Measurements from ENCODE around the gene ANKRD27.
"Not testable (repeated sequence)": the region's sequence is repeated elsewhere in the genome, so short reads cannot be mapped to it uniquely, and the experiment has no call there.

The ANKRD27 gene

DNA sequence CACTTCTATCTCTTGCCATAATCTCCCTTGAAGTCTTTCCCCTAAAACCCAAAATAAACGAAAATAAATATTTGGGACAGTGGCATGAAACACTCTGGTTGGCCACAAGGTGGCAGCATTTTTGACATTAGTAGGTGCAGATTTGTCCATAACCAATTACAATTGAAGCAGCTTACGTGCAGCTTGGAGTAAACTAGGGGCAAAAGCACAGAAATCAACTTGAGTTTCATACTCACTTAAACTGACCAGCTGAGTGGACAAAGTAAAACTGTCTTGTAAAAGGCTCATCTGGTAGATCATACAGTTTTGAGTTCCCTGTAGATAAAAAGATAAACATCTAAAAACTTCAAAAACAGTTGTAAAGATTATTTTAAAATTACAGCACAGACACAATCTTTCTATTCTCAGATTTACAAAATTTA lies 75.2 kb downstream of the ANKRD27 start:
- peak; percentile 10 to 12 for DNase-seq (ENCODE audit: low read depth in 2 of 2)

DNA sequence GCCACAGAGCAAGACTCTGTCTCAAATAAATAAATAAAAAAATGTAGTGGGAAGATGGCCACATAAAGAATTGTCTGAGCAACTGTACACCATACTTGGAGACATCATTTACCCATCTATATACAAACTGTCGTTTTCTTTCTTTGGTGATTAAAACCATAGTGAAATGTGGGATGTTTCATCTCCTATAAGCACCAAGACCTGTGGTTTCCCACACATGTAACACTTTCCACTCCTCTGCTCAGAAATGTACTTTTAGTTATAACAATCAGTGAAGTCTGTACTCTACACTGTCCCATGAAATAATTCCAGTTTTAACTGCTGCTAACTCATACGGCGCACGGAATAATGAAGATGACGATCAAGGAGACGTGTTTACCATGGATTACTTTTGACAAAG lies 75.7 kb downstream of the ANKRD27 start:
- DNase-seq (ENCODE audit: low read depth in 2 of 2) = no peak

DNA sequence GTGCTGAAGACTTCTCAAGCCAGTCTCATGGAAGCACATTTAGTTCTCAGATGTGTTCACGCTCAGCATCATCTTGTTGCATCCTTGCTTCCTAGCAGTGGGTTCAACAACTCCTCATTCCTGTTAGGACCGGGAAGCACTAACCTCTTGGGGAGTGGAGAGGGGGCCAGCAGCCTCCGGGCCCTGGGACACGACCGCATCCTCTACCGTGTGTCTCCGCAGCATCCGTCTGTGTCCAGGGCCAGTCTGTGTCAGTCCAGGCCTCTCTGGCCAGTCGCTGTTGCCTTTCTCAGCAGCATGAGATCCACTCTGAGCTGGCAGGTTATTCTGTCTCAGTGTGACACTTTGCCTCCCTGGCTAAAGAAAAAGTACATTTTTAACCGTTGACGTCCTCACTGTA lies 77.0 kb downstream of the ANKRD27 start:
- DNase-seq (ENCODE audit: low read depth in 2 of 2) = no peak

DNA sequence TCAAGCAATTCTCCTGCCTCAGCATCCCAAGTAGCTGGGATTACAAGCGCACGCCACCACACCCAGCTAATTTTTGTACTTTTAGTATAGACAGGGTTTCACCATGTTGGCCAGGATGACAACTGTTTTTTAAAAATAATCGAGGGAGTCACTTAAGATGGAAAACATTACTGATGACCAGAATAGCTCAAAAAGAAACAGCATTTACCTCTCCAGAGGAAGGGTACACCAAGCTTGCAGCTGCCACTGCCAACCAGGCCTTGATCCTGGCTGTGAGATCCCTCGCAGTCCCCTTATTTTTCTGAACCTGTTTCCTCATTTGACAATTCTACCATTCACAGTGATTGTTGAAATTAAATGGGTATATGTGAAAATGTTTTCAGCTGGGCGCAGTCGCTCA lies 79.5 kb downstream of the ANKRD27 start:
- DNase-seq (ENCODE audit: low read depth in 2 of 2) = no peak

DNA sequence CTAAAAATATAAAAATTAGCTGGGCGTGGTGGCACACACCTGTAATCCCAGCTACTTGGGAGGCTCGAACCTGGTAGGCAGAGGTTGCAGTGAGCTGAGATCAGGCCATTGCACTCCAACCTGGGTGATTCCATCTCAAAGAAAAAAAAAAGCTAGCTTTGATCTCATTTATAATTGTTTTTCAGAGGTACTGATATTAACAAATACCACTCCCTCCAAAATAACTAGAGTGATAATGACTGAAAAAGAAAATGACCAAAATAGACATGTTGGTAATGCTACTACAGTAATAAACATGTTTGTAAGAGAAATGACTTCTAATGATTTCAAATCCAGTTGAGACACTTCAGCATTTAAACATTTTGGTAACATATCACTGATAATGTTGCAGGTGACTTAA lies 81.0 kb downstream of the ANKRD27 start:
- no peak for DNase-seq (ENCODE audit: low read depth in 2 of 2)

DNA sequence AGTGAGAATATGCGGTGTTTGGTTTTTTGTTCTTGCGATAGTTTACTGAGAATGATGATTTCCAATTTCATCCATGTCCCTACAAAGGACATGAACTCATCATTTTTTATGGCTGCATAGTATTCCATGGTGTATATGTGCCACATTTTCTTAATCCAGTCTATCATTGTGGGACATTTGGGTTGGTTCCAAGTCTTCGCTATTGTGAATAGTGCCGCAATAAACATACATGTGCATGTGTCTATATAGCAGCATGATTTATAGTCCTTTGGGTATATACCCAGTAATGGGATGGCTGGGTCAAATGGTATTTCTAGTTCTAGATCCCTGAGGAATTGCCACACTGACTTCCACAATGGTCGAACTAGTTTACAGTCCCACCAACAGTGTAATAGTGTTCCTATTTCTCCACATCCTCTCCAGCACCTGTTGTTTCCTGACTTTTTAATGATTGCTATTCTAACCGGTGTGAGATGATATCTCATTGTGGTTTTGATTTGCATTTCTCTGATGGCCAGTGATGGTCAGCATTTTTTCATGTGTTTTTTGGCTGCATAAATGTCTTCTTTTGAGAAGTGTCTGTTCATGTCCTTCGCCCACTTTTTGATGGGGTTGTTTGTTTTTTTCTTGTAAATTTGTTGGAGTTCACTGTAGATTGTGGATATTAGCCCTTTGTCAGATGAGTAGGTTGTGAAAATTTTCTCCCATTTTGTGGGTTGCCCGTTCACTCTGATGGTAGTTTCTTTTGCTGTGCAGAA lies 87.1 kb downstream of the ANKRD27 start:
- not testable (repeated sequence) for DNase-seq (ENCODE audit: low read depth in 2 of 2)

DNA sequence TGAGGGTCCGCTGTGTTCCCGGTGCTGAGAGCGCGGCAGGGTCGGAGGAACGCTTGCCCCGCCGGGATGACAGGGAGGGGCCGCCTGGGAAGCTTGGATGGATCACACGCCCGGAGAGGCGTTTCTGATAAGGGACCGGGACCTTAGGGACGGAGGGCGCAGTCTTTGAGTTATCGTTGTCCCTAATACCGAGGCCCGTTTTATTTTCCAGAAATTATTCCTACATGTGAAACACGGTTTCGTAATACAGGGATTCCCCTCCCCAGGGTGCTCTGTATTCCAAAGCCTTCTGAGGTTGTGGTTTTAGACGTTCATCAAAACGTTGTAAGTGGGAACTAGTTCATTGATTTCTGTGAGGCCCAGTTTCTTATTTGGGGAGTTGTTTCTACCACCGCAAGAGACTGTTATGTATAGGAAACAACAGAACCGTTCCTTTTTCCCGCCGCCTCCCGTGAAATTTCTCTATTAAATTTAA lies 93.2 kb downstream of the ANKRD27 start:
- no peak for DNase-seq (ENCODE audit: low read depth in 2 of 2)

DNA sequence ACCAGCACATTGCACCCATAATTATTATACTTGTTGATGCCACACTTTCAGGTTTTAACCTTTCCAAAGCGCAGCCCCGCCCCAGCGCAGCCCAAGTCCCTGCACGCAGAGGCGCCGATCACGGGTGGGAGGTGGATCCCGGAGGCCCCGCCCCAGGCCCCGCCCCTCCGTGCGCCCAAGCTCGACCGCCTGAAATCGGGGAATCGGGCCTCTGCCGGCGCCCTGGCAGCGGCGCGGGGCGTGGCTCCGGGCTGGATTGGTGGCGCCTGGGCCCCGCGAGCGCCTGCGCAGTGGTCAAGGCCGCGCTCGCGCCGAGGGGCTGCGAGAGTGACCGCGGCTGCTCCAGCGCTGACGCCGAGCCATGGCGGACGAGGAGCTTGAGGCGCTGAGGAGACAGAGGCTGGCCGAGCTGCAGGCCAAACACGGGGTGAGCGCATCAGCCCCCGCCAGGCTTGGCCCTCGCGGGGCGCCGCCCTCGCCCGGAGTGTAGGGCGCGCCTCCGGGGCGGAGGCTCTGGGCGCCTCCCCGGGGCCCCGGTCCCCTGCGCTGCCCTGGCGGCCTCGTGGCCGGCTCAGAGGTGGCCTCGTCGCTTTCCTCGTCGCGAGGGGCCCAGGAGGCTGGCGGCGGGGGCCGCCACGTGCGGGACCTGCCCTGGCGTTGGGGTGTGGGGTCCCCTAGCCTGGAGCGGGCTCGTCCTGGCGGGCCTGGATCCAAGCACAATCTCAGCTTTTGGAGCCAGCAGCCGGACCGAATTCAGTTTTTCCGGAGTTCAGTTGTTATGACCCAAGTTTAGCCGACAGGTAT lies 93.9 kb downstream of the ANKRD27 start, which contains the start of gene PDCD5:
Gene PDCD5 (plus strand): TSS at position 290 of the 804 bp plus-strand sequence. CDS start 72 bp downstream, at position 362.
- DNase-seq (ENCODE audit: low read depth in 2 of 2) = peak; percentile 92 to 97

DNA sequence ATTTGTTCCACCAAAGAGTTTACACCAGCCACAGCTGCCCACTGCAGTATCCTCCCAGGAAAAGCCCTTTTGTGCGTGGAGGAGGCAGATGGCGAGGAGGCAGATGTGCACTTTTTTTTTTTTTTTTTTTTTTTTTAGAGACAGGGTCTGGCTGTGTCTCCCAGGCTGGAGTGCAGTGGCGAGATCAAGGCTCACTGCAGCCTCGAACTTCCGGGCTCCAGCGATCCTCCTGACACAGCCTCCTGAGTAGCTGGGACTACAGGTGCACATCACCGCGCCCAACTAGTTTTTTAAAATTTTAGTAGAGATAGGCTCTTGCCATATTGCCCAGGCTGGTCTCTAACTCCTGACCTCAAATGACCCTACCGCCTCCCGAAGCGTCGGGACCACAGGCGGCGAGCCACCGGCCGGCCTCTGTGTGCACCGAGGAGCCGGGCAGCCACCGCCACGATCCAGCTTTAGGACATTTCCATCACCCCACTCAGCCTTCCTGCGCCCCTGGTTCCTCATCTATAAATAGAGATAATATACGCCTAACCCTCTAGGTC lies 94.6 kb downstream of the ANKRD27 start:
- no peak for DNase-seq (ENCODE audit: low read depth in 2 of 2)

DNA sequence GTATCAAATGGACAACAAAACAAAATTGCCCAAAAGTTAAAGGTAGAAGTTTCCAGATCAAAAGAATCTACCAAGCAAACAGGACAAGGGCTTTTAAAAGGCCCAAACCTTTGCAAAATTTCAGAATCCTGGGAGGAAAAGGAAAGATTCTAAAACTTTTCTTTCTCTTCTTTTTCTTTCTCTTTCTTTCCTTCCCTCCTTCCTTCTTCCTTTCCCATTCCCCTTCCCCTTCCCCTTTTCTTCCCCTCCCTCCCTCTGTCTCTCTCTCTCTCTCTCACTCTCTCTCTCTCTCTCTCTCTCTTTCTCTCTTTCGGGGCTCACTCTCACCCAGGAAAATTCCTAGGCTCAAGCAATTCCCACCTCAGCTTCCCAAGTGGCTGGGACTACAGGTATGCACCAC lies 98.2 kb downstream of the ANKRD27 start:
- DNase-seq (ENCODE audit: low read depth in 2 of 2) = no peak

DNA sequence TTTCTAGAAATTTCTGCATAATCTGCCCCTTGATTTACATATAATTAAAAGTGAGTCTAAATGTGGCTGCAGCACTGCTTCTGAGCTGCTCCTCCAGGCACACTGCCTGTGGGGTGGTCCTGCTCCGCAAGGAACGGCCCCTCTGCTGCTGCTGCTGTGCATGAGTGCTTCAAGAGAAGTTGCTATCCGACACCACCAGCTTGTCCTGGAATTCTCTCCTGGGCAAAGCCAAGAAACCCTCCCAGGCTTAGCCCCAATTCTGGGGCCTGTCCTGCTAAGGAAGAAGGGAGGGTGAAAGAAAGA lies 101.5 kb downstream of the ANKRD27 start:
- DNase-seq (ENCODE audit: low read depth in 2 of 2) = no peak

DNA sequence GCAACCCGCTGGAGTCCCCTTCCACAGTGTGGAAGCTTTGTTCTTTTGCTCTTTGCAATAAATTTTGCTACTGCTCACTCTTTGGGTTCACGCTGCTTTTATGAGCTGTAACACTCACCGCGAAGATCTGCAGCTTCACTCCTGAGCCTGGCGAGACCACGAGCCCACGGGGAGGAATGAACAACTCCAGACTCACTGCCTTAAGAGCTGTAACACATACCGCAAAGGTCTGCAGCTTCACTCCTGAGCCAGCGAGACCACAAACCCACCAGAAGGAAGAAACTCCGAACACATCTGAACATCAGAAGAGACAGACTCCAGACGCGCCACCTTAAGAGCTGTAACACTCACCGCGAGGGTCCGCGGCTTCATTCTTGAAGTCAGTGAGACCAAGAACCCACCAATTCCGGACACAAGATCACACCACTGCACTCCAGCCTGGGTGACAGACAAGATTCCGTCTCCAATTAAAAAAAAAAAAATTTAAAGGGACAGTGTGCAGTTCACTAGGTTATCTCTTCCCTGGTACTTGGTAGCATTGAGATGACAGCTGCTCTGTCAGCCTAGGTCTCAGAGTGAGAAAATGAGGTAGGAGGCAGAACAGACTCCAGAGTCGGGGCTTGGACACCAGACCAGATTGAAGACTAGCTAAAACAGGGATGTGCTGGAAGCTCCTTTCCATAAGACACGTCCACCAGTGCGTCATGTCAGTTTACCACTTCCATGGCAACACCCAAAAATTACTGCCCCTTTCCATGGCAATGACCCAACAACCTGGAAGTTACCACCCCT lies 102.1 kb downstream of the ANKRD27 start:
- DNase-seq (ENCODE audit: low read depth in 2 of 2) = not testable (repeated sequence)

DNA sequence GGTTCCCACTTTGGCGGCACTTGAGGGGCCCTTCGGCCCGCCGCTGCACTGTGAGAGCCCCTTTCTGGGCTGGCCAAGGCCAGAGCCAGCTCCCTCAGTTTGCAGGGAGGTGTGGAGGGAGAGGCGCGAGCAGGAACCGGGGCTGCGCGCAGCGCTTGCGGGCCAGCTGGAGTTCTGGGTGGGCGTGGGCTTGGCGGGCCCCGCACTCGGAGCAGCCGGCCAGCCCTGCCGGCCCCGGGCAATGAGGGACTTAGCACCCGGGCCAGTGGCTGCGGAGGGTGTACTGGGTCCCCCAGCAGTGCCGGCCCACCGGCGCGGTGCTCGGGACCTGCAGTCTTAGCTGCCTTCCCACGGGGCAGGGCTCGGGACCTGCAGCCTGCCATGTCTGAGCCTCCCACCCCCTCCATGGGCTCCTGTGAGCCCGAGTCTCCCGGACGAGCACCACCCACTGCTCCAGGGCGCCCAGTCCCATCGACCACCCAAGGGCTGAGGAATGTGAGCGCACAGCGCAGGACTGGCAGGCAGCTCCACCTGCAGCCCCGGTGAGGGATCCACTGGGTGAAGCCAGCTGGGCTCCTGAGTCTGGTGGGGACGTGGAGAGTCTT lies 103.4 kb downstream of the ANKRD27 start:
- not testable (repeated sequence) for DNase-seq (ENCODE audit: low read depth in 2 of 2)

DNA sequence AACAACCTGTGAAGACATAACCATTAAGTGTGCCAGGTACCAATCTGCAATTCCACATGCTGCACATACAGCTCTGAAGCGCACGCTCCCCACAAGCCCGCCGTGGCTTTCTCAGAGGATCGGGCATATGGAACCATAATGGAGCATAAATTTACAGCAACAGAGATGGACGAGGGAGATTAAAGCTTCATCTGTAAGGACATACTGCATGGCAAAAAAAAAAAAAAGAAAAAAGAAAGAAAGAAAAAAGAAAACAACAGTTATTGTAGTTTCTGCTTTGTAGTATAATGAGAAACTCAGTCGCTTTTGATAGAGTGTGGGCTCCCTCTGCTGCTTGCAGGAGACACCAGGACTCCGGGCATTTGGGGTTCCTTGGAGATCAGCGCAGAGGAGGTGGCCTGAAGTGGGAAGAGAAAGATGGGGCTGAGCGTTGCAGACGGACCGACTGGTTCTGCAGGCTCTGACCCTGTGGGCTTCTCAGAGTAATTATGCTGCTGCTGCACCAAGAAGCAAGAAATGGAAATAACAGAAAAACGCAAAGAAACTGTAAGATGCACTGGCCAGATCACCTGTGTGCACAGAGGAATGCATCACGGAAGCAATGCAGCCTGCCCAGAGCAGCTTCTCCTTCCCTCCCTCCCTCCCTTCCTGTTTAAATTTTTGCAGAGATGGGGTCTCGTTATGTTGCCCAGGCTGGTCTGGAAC lies 104.7 kb downstream of the ANKRD27 start:
- DNase-seq (ENCODE audit: low read depth in 2 of 2) = peak in 1 of 2 donors; percentile 19

DNA sequence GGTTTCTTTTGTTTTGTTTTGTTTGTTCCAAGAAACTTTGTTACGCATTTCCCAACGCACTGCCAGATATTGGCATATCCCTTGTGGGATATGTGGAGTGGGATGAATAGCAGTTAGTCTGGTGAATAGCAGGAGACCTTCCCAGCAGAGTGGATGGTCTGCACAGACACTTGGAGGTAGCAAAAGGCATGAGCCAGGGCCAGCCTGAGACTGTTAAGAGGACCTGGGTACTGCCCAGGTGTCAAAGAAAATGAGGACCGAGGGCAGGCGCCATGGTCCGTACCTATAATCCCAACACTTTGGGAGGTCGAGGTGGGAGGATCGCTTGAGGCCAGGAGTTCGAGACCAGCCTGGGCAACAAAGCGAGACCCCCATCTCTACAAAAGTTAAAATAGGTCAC lies 107.5 kb downstream of the ANKRD27 start:
- DNase-seq (ENCODE audit: low read depth in 2 of 2) = no peak

DNA sequence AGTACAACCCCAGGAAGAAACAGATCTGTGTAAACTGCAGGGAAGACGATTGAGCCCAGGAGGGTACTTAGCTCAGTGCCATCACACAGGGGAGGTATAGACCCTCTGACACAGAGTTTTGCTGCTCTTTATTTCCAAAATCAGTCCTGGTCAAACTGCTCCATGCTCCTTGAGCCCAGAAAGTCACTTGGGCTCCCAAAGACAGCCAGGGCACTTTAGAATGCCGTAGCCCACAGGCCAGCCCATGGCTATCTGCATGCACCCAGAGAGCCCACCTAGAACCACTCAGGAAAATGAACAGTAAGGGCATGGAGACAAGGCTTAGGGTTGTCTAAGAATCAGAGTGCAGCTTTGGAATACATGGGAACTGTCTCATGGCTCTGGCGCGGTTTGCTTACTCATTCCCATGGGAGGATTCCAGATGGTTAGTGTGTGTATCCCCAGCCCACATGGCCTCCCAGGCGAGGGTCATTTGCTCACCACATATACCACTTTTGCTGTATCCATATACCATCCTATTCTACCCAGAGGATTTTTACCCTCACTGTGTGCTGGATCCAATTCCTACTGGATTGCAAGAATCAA lies 108.6 kb downstream of the ANKRD27 start:
- DNase-seq (ENCODE audit: low read depth in 2 of 2) = no peak

DNA sequence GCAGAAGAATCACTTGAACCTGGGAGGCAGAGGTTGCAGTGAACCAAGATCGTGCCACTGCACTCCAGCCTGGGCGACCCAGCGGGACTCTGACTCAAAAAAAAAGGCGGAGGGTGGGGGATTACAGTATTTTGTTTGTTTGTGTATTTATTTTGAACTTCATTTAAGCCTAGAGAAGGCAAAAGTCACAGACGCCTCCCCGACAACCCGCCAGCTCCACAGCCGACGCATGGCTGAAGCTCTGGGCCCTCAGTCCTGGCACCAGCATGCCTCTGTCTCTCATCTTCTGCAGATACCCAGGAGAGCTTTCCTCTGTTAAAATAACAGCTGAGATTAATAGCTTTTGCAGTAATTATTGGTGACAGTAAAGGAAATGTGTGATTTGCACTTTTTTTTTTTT lies 111.2 kb downstream of the ANKRD27 start:
- no peak for DNase-seq (ENCODE audit: low read depth in 2 of 2)

DNA sequence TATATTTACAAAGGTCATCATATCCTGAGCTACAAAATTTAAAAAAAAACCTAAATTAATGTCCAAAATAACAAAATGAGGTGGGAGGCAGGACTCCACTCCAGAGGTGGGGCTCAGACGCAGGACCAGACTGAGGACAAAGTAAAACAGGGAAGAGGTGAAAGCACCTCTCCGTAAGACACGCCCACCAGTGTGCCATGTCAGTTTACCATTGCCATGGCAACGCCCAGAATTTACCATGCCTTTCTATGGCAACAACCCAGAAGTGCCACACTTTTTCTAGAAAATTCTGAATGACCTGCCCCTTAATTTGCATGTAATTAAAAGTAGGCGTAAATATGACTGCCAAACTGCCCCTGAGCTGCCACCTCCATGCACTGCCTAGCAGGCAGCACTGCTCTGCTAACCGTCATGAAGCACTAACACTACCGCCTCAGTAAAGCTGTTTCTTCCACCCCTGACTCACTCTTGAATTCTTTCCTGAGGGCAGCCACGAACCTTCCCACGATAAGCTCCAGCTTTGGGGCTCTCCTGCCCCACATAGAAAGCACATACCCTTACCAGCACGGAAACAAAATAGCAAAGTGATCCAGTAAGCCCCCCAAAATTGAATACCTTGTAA lies 116.3 kb downstream of the ANKRD27 start:
- DNase-seq (ENCODE audit: low read depth in 2 of 2) = no peak

DNA sequence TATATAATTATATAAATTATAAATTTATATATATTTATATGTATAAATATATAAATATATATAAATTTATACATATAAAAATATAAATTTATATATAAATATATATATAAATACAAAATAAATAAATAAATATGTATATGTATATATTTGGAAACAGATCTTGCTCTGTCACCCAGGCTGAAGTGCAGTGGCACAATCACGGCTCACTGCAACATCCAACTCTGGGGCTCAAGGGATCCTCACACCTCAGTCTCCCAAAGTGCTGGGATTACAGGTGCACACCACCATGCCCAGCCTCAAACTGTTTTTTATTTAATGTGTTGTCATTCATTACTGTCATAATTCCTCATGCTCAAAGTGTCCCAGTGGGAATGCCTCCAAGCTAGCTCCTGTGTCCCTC lies 119.2 kb downstream of the ANKRD27 start:
- no peak for DNase-seq (ENCODE audit: low read depth in 2 of 2)

DNA sequence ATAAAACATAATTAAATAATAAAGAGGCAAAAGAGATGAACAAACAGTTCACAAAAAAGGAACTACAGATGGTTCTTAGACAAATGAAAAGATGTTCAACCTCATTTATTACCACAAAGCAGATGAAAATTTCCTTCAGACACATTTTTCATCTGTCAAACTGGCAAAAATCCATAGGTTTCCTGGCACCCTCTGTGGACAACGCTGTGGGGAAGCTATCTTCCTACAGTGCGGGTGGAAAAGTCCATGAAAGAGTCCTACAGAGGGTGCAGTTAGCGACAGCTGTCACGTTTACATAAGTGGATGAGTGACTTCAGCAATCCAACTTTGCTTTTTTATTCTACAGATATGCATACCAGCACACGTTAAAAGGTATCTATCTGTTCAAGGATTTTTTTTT lies 124.3 kb downstream of the ANKRD27 start:
- no peak for DNase-seq (ENCODE audit: low read depth in 2 of 2)
